RCC 7860 (cell line): ENCODE data around the gene ATAD5.
A peak's percentile ranks its signal among the peaks of the same experiment; 100 is the strongest.
"Not testable (repeated sequence)": the region's sequence is repeated elsewhere in the genome, so short reads cannot be mapped to it uniquely, and the experiment has no call there.

Source experiments
- DNase-seq: peaks from one replicate; pipeline ENCODE4 v3.0.0-alpha.2; 2015; ENCODE audit warnings: low spot score
- FAIRE-seq: peaks from 2 replicates; lab custom pipeline; 2012; peaks lifted over from hg19 to GRCh38; lab: Jason Lieb, UNC

ATAD5 gene

GRCh38 chr17:30821871-30822723 lies 9.7 kb upstream of the ATAD5 start:
- DNase-seq: no peak
- no peak for FAIRE-seq

GRCh38 chr17:30822919-30823318 lies 8.8 kb upstream of the ATAD5 start:
- not testable (repeated sequence) for FAIRE-seq, DNase-seq

GRCh38 chr17:30823421-30823820 lies 8.3 kb upstream of the ATAD5 start:
- no peak for FAIRE-seq
- DNase-seq: no peak

DNA sequence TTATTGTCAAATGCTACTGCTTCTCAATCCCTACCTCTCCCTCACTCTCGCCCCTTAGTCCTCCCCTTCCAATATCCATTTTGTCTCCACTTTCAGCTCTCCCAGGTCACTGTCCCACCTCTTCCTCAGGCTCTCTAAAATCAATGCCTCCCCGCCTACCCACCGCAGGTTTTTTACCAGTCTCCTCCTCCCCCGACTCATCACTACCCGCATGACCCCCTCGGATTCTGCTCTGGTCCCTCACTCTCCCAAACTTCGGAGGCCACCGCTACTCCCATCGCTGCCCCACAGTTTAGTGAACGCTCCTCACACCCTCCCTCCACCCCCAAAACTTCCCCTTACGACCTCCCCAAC lies 7.8 kb upstream of the ATAD5 start:
- no peak for FAIRE-seq
- no peak for DNase-seq

DNA sequence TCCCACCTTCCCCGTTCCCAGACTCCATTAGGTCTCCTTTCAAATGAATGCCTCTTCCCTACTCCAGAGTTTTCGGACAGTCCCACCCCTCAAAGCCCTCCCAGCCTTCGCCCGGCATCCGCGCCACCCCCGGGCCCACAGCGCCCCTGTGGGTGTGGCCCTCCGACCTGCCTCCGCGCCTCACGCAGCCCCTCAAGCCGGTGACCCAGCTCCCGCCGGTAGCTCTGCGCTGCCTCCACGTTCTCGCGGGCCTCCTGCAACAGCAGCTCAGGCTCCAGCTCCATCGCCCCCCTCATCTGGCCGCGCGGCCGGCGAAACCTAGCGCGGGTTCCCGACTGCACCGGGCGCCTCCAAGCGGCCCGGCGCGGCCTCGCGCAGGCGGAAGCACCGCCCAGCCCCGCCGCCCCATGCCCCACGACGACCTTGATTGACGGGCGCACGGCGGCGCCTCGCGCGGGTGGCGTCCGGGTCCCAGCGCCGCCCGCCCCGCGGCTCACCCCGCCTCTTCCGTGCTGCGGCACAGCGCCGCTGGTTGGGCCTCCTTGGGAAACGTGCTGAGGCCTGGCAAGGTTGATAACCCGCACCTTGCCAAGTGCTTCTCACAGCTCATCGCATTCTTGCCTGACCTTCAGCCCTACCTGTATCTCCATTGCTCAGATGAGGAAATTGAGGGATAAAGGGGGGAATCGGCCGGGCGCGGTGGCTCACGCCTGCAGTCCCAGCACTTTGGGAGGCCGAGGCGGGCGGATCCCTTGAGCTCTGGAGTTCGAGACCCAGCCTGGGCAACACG lies 7.2 kb upstream of the ATAD5 start, which contains the start of gene CRLF3:
TSS of gene CRLF3 (minus strand) at position 337 of the 790 bp plus-strand sequence. CDS start at position 296, 41 bp downstream.
- DNase-seq (peak; percentile 72), FAIRE-seq (no peak)

DNA sequence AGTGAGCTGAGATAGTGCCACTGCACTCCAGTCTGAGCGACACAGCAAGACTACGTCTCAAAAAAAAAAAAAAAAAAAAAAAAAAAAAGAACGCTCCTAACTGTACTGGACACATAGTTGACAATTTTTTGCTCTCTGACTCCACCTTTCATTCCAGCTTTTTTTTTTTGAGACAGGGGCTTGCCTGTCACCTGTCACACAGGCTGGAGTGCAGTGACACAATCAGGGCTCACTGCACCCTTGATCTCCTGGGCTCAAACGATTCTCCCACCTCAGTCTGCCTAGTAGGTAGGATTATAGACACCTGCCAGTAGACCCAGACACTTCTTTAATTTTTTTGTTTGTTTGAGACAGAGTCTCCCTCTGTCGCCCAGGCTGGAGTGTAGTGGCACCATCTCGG lies 4.7 kb upstream of the ATAD5 start:
- FAIRE-seq (no peak), DNase-seq (no peak)

DNA sequence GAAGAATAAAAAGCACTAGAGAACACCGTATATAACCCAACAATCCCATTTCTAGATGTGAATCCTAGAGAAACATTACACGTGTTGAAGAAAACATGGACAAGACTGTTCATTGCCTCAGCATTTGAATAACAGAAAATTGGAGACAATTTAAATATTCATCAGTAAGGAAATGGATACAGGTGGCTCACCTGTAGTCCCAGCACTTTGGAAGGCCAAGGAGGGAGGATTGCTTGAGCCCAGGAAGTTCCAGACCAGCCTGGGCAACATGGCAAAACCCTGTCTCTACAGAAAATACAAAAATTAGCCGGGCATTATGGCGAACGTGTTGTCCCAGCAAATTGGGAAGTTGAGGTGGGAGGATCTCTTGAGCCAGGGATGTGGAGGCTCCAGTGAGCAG lies 2.7 kb upstream of the ATAD5 start:
- FAIRE-seq (no peak), DNase-seq (no peak)

DNA sequence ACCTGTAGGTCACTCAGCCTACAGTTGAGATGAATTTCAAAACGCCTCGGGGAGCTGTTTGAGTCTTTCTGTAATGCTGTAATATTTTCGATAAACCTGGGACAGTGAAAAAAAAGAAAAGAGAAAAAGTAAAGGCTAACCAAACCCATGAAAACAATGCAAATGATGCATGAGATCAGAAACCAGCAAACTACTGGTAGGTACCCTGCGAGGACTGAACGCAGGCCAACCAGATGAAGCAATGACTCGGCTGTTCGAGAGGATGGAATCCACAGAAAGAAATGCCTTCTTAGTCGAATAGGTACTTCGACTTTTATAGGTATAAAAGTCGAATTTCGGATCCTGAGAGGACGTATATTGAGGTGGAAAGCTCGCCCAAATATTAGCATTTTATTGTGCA lies 509 bp upstream of the ATAD5 start:
- no peak for DNase-seq
- FAIRE-seq: no peak

DNA sequence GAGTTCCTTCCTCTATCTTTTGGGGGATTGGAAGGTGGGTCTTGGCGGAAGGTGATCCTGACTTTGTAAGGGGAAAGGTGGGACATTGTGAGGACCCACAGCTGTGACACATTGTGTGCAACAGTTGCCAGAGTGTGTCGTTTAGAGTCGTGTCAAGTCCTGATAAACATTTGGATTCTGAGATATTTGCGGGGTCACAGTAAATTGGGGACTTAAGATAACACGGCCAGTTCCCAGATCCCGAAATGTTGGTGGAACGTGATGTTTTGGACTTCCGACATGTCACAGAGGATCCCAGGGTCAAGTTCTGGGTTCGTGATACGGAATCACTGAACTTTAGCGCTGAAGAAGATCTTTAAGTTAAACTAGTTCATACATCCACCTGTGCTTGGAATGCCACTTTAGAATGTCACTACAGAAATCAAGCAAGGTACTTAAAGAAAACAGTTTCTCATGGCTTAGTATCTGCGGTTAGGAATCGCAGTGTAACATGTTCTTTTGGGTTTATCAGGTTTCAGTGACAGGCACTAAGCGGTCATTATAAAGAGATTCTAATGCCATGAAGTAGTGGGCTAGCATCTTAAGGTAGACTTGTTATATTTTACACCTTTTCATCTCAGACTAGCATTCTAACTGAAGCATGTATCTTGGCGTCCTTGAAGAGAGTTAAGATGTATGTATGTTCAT lies 815 bp downstream of the ATAD5 start:
- FAIRE-seq (no peak), DNase-seq (no peak)

DNA sequence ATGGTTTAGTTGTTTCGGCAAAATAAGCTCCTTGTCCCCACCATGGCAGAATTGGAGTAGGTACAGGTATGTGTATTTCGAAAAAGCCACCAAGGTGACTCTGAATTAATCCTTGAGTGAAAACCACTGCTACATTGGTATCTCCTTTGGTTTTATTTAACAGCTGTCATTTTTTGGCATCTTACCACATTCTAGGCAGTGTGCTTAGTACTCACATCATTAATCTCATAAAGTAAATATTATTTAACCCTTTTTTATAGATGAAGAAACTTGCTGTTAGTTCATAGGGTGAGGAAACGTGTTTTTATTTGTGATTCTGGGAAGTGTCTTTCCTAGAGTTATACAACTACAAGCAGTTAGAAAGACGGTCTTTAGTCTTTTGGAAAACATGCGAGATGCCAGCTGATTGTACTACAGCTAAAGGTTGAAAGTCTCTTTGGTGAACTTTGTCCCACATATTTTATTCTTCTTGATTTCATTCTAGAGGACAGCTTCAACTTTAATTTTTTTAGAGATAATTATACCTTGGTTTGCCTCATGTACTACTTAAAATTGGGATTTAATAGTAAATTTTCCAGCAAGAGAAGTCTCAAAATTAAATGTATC lies 6.5 kb downstream of the ATAD5 start:
- DNase-seq: no peak
- no peak for FAIRE-seq

DNA sequence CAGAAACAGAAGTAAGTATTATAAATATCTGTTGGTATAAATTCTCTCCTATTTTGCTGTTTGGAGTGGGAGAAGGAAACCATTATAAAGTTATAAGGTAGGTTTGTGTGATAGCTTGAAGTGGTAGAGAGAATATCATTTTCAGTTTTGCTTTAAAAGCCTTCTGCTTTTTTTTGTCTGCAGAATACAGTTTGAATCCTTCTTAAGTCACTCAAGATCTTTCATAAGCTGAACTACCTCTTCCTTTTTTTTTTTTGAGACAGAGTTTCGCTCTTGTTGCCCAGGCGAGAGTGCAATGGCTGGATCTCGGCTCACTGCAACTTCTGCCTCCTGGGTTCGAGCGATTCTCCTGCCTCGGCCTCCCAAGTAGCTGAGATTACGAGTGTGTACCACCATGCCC lies 9.0 kb downstream of the ATAD5 start:
- no peak for DNase-seq
- no peak for FAIRE-seq

DNA sequence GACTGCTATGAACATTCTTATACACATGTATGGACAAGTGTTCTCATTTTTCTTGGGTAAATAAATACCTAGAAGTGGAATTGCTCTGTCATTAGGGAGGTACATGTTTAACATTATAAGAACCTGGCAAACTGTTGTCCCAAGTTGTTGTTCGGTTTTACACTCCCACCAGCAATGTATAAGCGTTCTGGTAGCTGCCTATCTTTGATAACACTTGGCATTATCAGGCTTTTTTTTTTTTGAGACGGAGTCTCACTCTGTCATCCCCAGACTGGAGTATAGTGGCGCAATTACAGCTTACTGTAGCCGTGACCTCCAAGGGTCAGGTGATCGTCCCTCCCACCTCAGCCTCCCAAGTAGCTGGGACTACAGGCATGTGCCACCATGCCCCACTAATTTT lies 16.3 kb downstream of the ATAD5 start:
- DNase-seq (no peak), FAIRE-seq (no peak)

GRCh38 chr17:30854146-30854545 lies 22.4 kb downstream of the ATAD5 start:
- DNase-seq: no peak
- FAIRE-seq: peak; percentile 93

GRCh38 chr17:30858556-30859250 lies 26.9 kb downstream of the ATAD5 start:
- DNase-seq: no peak
- no peak for FAIRE-seq

DNA sequence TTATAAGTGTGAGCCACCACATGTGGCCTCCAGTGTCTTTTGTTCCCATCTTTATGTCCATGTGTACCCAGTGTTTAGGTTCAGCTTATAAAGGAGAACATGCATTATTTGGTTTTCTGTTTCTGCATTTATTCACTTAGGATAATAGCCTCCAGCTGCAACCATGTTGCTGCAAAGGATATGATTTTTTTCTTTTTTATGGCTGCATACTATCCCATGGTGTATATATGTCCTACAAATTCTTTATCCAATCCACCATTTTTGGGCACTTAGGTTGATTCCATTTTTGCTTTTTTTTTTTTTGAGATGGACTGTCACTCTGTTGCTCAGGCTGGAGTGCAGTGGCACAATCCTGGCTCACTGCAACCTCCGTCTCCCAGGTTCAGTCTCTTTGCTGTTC lies 32.9 kb downstream of the ATAD5 start:
- DNase-seq (no peak), FAIRE-seq (no peak)

- DNase-seq (no peak), FAIRE-seq (no peak)
Measured at GRCh38 chr17:30869005-30869404, 37.2 kb downstream of the ATAD5 start.

GRCh38 chr17:30886187-30886586 lies 54.4 kb downstream of the ATAD5 start:
- no peak for FAIRE-seq
- DNase-seq: no peak

- DNase-seq: no peak
- FAIRE-seq: no peak
Measured at GRCh38 chr17:30894236-30894635, 62.5 kb downstream of the ATAD5 start.

- no peak for FAIRE-seq
- DNase-seq: no peak
Measured at GRCh38 chr17:30897311-30897710, 65.5 kb downstream of the ATAD5 start.

DNA sequence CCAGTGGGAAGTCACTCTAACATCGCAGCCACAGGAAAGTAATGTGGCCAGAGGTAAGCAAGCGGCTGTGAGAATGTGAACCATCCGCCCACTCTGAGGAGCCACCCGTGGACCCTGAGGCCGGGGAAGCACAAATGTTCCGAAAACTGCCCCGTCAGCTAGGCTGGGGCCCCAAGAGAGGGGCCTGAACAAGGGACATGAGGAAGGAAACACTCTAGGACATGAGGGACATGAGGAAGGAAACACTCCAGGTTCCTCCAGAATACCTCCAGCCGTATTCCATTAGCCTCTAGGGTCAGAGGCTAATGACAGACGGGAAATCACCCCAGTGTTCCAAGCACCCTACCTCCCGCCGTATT lies 74.0 kb downstream of the ATAD5 start:
- no peak for DNase-seq

More for the DNA sequence above, 74.0 kb downstream of the ATAD5 start:
- no peak for FAIRE-seq
